Measurements from ENCODE around the gene R3HDML. TPM values are rescaled to one million over a fixed set of nuclear protein-coding genes. Genes with fewer than 3 reads are reported as not detected.

The R3HDML gene
- total and polyA plus RNA-seq, 10 of the 15 experiments (the other 5 are each of a cell fraction or from before 2014, with no cell fraction given) = not detected

DNA sequence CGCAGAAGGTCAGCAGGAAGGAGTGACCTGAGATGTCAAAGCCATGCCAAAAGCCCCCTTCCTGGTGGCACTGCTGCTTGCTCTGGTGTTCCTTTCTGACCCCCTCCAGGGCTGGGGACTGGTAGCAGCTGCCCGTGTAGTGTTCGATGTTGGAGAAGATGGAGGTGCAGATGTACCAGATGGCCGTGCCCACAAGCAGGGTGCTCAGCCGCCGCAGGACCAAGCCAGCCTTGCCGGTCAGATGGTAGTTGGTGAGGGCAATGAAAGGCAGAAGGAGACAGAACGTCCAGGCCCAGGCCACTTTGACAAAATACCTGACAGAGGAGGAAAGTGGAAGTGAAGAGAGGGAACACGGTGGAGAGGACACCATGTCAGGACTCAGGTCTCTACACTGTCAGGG lies 29.9 kb upstream of the R3HDML start:
- intact Hi-C loops (cut with micrococcal nuclease; ENCODE audit: unreplicated experiment) = no loop called here
- Histone ChIP-seq H3K9me3 (replicated peaks; ENCODE audit: control insufficient read depth, insufficient read depth, low read length) (no peaks in the 10 kb centered on the region), H3K36me3 (ENCODE audit: control insufficient read depth in 2 of 2, insufficient read depth in 2 of 2, low read length in 1 of 2) (0 out of 4 replicates have a peak, but pooled peaks cover 0 to 2% of the 10 kb centered on the region in 2 experiments), H3K27ac (ENCODE audit: control insufficient read depth, insufficient read depth) (no peak overlapping the region), H2AFZ (ENCODE audit: control insufficient read depth, low read depth, low read length) (no peak overlapping the region), H3K4me3 (no peak overlapping the region), H3K4me2 (ENCODE audit: control insufficient read depth, insufficient read depth) (no peak overlapping the region), H3K27me3 (replicated peaks in 1 of 2; ENCODE audit: control insufficient read depth in 2 of 2, insufficient read depth in 2 of 2, low read length in 1 of 2) (no peaks in the 10 kb centered on the region), H3K9ac (ENCODE audit: control insufficient read depth, insufficient read depth, low read length) (no peak overlapping the region), H4K20me1 (ENCODE audit: control insufficient read depth, insufficient read depth) (no peaks in the 10 kb centered on the region), H3K4me1 (ENCODE audit: control insufficient read depth, insufficient read depth, low read length) (no peaks in the 10 kb centered on the region), H3K79me2 (ENCODE audit: control insufficient read depth, insufficient read depth, low read length) (peaks cover 6% of the 10 kb centered on the region; the same call in 1 of the 2 replicates)
- in situ Hi-C loops (cut with MboI) = no loop called here
- ATAC-seq (no peak), DNase-seq (ENCODE audit: low read depth, low spot score) (no peak), FAIRE-seq (no peak)
- TF ChIP-seq ZNF24 (IDR thresholded peaks at IDR 0.05) (no peak), TCF12 (IDR thresholded peaks at IDR 0.05; ENCODE audit: low read depth, low read length) (no peak), SMAD1 (IDR thresholded peaks at IDR 0.05; ENCODE audit: low read depth, partially characterized antibody) (no peak), SKIL (IDR thresholded peaks at IDR 0.05; ENCODE audit: low read depth, poor library complexity, severe bottlenecking) (no peak), CBX5 (IDR thresholded peaks at IDR 0.05; ENCODE audit: low read depth) (no peak), BRCA1 (IDR thresholded peaks at IDR 0.05; ENCODE audit: low read depth, low read length) (no peak), YY1 (IDR thresholded peaks at IDR 0.05; ENCODE audit: low read depth, low read length) (no peak), CHD4 (IDR thresholded peaks at IDR 0.05) (no peak), STAT3 (IDR thresholded peaks at IDR 0.05; ENCODE audit: low read depth, low read length) (no peak), CREB1 (IDR thresholded peaks at IDR 0.05; ENCODE audit: low read depth) (no peak), ZNF622 (IDR thresholded peaks at IDR 0.05) (no peak), CBX3 (IDR thresholded peaks at IDR 0.05; ENCODE audit: borderline replicate concordance, low read depth) (no peak)
- TF ChIP-seq, protein P1, sequence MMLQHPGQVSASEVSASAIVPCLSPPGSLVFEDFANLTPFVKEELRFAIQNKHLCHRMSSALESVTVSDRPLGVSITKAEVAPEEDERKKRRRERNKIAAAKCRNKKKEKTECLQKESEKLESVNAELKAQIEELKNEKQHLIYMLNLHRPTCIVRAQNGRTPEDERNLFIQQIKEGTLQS (IDR thresholded peaks at IDR 0.05; ENCODE audit: borderline replicate concordance, extremely low read depth, low read depth, low read length) = no peak
- TF ChIP-seq, protein P2, sequence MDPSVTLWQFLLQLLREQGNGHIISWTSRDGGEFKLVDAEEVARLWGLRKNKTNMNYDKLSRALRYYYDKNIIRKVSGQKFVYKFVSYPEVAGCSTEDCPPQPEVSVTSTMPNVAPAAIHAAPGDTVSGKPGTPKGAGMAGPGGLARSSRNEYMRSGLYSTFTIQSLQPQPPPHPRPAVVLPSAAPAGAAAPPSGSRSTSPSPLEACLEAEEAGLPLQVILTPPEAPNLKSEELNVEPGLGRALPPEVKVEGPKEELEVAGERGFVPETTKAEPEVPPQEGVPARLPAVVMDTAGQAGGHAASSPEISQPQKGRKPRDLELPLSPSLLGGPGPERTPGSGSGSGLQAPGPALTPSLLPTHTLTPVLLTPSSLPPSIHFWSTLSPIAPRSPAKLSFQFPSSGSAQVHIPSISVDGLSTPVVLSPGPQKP (IDR thresholded peaks at IDR 0.05; ENCODE audit: low read depth, low read length) = no peak
- TF ChIP-seq, protein P3, sequence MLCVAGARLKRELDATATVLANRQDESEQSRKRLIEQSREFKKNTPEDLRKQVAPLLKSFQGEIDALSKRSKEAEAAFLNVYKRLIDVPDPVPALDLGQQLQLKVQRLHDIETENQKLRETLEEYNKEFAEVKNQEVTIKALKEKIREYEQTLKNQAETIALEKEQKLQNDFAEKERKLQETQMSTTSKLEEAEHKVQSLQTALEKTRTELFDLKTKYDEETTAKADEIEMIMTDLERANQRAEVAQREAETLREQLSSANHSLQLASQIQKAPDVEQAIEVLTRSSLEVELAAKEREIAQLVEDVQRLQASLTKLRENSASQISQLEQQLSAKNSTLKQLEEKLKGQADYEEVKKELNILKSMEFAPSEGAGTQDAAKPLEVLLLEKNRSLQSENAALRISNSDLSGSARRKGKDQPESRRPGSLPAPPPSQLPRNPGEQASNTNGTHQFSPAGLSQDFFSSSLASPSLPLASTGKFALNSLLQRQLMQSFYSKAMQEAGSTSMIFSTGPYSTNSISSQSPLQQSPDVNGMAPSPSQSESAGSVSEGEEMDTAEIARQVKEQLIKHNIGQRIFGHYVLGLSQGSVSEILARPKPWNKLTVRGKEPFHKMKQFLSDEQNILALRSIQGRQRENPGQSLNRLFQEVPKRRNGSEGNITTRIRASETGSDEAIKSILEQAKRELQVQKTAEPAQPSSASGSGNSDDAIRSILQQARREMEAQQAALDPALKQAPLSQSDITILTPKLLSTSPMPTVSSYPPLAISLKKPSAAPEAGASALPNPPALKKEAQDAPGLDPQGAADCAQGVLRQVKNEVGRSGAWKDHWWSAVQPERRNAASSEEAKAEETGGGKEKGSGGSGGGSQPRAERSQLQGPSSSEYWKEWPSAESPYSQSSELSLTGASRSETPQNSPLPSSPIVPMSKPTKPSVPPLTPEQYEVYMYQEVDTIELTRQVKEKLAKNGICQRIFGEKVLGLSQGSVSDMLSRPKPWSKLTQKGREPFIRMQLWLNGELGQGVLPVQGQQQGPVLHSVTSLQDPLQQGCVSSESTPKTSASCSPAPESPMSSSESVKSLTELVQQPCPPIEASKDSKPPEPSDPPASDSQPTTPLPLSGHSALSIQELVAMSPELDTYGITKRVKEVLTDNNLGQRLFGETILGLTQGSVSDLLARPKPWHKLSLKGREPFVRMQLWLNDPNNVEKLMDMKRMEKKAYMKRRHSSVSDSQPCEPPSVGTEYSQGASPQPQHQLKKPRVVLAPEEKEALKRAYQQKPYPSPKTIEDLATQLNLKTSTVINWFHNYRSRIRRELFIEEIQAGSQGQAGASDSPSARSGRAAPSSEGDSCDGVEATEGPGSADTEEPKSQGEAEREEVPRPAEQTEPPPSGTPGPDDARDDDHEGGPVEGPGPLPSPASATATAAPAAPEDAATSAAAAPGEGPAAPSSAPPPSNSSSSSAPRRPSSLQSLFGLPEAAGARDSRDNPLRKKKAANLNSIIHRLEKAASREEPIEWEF (IDR thresholded peaks at IDR 0.05; ENCODE audit: insufficient replicate concordance, low read depth, low read length) = no peak
- SMC1A ChIA-PET (ENCODE audit: uncharacterized antibody, unreplicated experiment) = no interaction called here
- WGBS (ENCODE audit: insufficient coverage, insufficient replicate concordance, low lambda C conversion rate, missing lambda C conversion rate) = 85% methylated on average over 9 of the region's 9 CpGs
- POLR2A ChIA-PET = no interaction called here
- no TSS peak for BruUV-seq (replicated peaks)
- RAD21 ChIA-PET (ENCODE audit: unreplicated experiment) = no interaction called here
- CTCF ChIA-PET = no interaction called here
